H1 (cell line): ENCODE measurements around the gene JMJD1C. TPM values are rescaled to one million over a fixed set of nuclear protein-coding genes. Genes with fewer than 3 reads are reported as not detected.

Source experiments
- SP4 ChIP-seq: IDR thresholded peaks from 2 replicates; pipeline ENCODE4 v1.6.1; 2012; ENCODE audit warnings: low read length, inconsistent platforms
- polyA plus RNA-seq, 7 experiments: library from polyadenylated mRNA; depleted of rRNA in 3 of 7; stranded (reverse) in 5 of 7; unstranded in 2 of 7; fragments of >200 nt in 5 of 7; fragments of 200-250 nt in 2 of 7; gene quantifications; 1 replicate in 5 of 7; 2 replicates in 1 of 7; 4 replicates in 1 of 7; pipeline versions ENCODE4 v1.2.1 to v1.2.3, GENCODE V29; 2011 to 2013; ENCODE audit warnings: missing spikeins in 2 of 7, mixed read lengths in 2 of 7
- total RNA-seq: library from RNA; stranded (reverse); fragmentation: NEBNext Ultra II Directional; extraction: Animal tissue kit (Norgen Biotek cat#: 25700); gene quantifications from 2 replicates; pipeline ENCODE4 v1.2.1, GENCODE V29; 2021
- TF ChIP-seq, protein P1 (sequence below): fragments of 300-600 bp; sonication (generic); IDR thresholded peaks from 2 replicates; pipeline ENCODE4 v1.7.1; 2012; ENCODE audit warnings: low read length, moderate library complexity, mild to moderate bottlenecking, inconsistent platforms; ENCODE audit not compliant: insufficient replicate concordance

JMJD1C gene
- total and polyA plus RNA-seq, 2 of the 8 experiments (the other 6 are each of a cell fraction or from before 2014, with no cell fraction given), result 54.5 to 210 TPM

DNA sequence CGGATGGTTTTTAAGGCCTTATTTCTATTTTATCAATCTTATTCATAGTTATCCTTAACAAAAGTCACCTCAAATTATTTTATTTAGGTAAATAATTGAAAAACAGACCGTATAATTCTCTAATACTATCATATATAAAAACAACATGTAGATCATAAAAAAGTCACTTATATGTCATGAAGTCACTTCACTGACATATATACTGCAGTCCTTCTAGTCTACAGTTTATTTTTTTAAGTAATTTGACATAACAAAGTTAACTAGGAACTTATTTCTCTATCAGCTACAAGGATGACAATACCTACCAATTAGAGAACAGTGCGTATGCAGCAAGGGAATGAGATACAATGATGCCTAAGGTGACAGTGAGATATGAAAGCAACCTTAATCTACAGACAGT is 26.2 kb downstream of the JMJD1C start (continued):
- TF ChIP-seq, protein P1, sequence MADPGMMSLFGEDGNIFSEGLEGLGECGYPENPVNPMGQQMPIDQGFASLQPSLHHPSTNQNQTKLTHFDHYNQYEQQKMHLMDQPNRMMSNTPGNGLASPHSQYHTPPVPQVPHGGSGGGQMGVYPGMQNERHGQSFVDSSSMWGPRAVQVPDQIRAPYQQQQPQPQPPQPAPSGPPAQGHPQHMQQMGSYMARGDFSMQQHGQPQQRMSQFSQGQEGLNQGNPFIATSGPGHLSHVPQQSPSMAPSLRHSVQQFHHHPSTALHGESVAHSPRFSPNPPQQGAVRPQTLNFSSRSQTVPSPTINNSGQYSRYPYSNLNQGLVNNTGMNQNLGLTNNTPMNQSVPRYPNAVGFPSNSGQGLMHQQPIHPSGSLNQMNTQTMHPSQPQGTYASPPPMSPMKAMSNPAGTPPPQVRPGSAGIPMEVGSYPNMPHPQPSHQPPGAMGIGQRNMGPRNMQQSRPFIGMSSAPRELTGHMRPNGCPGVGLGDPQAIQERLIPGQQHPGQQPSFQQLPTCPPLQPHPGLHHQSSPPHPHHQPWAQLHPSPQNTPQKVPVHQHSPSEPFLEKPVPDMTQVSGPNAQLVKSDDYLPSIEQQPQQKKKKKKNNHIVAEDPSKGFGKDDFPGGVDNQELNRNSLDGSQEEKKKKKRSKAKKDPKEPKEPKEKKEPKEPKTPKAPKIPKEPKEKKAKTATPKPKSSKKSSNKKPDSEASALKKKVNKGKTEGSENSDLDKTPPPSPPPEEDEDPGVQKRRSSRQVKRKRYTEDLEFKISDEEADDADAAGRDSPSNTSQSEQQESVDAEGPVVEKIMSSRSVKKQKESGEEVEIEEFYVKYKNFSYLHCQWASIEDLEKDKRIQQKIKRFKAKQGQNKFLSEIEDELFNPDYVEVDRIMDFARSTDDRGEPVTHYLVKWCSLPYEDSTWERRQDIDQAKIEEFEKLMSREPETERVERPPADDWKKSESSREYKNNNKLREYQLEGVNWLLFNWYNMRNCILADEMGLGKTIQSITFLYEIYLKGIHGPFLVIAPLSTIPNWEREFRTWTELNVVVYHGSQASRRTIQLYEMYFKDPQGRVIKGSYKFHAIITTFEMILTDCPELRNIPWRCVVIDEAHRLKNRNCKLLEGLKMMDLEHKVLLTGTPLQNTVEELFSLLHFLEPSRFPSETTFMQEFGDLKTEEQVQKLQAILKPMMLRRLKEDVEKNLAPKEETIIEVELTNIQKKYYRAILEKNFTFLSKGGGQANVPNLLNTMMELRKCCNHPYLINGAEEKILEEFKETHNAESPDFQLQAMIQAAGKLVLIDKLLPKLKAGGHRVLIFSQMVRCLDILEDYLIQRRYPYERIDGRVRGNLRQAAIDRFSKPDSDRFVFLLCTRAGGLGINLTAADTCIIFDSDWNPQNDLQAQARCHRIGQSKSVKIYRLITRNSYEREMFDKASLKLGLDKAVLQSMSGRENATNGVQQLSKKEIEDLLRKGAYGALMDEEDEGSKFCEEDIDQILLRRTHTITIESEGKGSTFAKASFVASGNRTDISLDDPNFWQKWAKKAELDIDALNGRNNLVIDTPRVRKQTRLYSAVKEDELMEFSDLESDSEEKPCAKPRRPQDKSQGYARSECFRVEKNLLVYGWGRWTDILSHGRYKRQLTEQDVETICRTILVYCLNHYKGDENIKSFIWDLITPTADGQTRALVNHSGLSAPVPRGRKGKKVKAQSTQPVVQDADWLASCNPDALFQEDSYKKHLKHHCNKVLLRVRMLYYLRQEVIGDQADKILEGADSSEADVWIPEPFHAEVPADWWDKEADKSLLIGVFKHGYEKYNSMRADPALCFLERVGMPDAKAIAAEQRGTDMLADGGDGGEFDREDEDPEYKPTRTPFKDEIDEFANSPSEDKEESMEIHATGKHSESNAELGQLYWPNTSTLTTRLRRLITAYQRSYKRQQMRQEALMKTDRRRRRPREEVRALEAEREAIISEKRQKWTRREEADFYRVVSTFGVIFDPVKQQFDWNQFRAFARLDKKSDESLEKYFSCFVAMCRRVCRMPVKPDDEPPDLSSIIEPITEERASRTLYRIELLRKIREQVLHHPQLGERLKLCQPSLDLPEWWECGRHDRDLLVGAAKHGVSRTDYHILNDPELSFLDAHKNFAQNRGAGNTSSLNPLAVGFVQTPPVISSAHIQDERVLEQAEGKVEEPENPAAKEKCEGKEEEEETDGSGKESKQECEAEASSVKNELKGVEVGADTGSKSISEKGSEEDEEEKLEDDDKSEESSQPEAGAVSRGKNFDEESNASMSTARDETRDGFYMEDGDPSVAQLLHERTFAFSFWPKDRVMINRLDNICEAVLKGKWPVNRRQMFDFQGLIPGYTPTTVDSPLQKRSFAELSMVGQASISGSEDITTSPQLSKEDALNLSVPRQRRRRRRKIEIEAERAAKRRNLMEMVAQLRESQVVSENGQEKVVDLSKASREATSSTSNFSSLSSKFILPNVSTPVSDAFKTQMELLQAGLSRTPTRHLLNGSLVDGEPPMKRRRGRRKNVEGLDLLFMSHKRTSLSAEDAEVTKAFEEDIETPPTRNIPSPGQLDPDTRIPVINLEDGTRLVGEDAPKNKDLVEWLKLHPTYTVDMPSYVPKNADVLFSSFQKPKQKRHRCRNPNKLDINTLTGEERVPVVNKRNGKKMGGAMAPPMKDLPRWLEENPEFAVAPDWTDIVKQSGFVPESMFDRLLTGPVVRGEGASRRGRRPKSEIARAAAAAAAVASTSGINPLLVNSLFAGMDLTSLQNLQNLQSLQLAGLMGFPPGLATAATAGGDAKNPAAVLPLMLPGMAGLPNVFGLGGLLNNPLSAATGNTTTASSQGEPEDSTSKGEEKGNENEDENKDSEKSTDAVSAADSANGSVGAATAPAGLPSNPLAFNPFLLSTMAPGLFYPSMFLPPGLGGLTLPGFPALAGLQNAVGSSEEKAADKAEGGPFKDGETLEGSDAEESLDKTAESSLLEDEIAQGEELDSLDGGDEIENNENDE, result no peak
- no peak for TF ChIP-seq SP4
